BE2C (cell line): ENCODE results near the gene ITIH3.

Experiments used
- DNase-seq: peaks from one replicate; pipeline ENCODE4 v3.0.0-alpha.2; 2020
- H3K27me3 ChIP-seq: fragments of 250-450 bp; sonication (Bioruptor Pico); 2 replicates; pipeline ENCODE4 v1.5.1; 2020; ENCODE audit warnings: mild to moderate bottlenecking
- H3K36me3 ChIP-seq: fragments of 250-450 bp; sonication (Bioruptor Pico); 2 replicates; pipeline ENCODE4 v1.5.1; 2020; ENCODE audit warnings: mild to moderate bottlenecking
- H3K4me1 ChIP-seq: fragments of 250-450 bp; sonication (Bioruptor Pico); 2 replicates; pipeline ENCODE4 v1.5.1; 2020
- H3K4me3 ChIP-seq: 2 replicates; pipeline ENCODE4 v1.5.1; 2011; ENCODE audit warnings: low read depth, low read length
- H3K9me3 ChIP-seq: fragments of 250-450 bp; sonication (Bioruptor Pico); 2 replicates; pipeline ENCODE4 v1.5.1; 2020
- TF ChIP-seq, protein P1 (sequence below): IDR thresholded peaks from 2 replicates; pipeline ENCODE4 v1.5.1; 2012; ENCODE audit warnings: mild to moderate bottlenecking, low read depth, low read length

ITIH3 gene

GRCh38 chr3:52836986-52837385 lies 42.4 kb downstream of the ITIH3 start:
- H3K4me1 ChIP-seq, result peaks cover 3% of the 10 kb centered on the region
- H3K27me3 ChIP-seq, result no peaks in the 10 kb centered on the region
- no peak overlapping the region for H3K4me3 ChIP-seq
- no peaks in the 10 kb centered on the region for H3K36me3 ChIP-seq
- no peaks in the 10 kb centered on the region for H3K9me3 ChIP-seq
- DNase-seq, result no peak
- TF ChIP-seq, protein P1, sequence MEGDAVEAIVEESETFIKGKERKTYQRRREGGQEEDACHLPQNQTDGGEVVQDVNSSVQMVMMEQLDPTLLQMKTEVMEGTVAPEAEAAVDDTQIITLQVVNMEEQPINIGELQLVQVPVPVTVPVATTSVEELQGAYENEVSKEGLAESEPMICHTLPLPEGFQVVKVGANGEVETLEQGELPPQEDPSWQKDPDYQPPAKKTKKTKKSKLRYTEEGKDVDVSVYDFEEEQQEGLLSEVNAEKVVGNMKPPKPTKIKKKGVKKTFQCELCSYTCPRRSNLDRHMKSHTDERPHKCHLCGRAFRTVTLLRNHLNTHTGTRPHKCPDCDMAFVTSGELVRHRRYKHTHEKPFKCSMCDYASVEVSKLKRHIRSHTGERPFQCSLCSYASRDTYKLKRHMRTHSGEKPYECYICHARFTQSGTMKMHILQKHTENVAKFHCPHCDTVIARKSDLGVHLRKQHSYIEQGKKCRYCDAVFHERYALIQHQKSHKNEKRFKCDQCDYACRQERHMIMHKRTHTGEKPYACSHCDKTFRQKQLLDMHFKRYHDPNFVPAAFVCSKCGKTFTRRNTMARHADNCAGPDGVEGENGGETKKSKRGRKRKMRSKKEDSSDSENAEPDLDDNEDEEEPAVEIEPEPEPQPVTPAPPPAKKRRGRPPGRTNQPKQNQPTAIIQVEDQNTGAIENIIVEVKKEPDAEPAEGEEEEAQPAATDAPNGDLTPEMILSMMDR, result no peak

GRCh38 chr3:52838561-52839267 lies 44.1 kb downstream of the ITIH3 start:
- H3K4me1 ChIP-seq, result no peaks in the 10 kb centered on the region
- no peak for DNase-seq
- no peaks in the 10 kb centered on the region for H3K36me3 ChIP-seq
- H3K9me3 ChIP-seq, result no peaks in the 10 kb centered on the region
- no peak overlapping the region for H3K4me3 ChIP-seq
- TF ChIP-seq, protein P1, result no peak
- H3K27me3 ChIP-seq, result no peaks in the 10 kb centered on the region

DNA sequence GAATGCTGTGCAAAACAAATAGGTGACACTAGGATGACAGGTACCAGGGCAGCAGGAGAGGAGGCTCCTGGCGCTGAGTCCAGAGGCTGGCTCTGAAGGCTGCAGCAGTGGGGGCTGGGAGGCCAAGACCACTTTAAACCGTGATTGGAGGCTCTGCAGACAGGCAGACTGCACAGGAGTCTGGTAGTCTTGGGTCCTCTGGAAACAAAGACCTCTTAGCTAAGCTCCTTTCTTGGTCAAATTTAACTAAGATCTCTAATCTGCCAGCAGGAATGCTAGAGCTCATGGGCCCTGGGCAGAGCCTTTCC lies 44.6 kb downstream of the ITIH3 start:
- DNase-seq, result no peak
- TF ChIP-seq, protein P1, result no peak
- no peaks in the 10 kb centered on the region for H3K36me3 ChIP-seq
- no peaks in the 10 kb centered on the region for H3K4me1 ChIP-seq
- no peaks in the 10 kb centered on the region for H3K9me3 ChIP-seq
- H3K27me3 ChIP-seq, result no peaks in the 10 kb centered on the region
- H3K4me3 ChIP-seq, result no peak overlapping the region

GRCh38 chr3:52839892-52840545 lies 45.4 kb downstream of the ITIH3 start:
- no peaks in the 10 kb centered on the region for H3K9me3 ChIP-seq
- no peaks in the 10 kb centered on the region for H3K36me3 ChIP-seq
- H3K4me1 ChIP-seq, result no peaks in the 10 kb centered on the region
- TF ChIP-seq, protein P1, result no peak
- no peaks in the 10 kb centered on the region for H3K27me3 ChIP-seq
- DNase-seq, result no peak
- H3K4me3 ChIP-seq, result no peak overlapping the region

DNA sequence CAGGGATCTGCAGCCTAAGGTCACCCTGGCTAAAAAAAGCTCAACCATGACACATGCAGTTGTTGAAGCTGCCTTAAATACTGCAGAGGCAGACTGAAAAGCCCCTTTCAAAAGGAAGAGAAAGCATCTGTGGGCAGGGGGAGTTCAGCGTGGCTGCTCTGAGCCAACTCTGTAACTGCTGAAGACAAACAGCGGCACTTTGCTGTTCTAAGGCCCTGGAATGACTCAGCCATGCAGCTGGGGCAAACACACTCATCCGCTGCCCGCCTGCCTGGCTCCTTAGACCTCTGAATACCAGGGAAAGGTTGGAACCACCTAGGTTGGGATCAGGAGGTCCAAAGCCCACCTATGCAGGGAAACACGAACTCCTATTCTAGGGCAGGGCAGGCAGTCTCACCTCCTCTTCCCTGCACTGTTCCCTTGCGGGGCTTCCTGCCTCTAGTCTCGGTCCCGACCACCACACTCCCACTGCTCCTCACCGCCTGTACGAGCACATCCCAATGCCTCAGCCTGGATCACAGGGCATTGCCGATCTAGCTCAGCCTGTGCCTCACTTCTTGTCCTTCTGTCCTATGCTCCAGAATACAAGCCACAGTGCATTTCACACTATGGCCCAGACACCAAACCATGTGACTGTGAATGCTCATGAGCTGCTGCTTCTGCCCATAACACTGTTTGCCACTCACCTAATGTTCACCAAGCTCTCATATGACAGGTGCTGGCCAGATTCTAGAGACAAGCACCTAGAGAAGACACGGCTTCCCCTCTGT lies 46.8 kb downstream of the ITIH3 start:
- no peaks in the 10 kb centered on the region for H3K4me1 ChIP-seq
- DNase-seq, result no peak
- H3K27me3 ChIP-seq, result no peaks in the 10 kb centered on the region
- H3K36me3 ChIP-seq, result no peaks in the 10 kb centered on the region
- TF ChIP-seq, protein P1, result no peak
- H3K9me3 ChIP-seq, result no peaks in the 10 kb centered on the region
- no peak overlapping the region for H3K4me3 ChIP-seq

DNA sequence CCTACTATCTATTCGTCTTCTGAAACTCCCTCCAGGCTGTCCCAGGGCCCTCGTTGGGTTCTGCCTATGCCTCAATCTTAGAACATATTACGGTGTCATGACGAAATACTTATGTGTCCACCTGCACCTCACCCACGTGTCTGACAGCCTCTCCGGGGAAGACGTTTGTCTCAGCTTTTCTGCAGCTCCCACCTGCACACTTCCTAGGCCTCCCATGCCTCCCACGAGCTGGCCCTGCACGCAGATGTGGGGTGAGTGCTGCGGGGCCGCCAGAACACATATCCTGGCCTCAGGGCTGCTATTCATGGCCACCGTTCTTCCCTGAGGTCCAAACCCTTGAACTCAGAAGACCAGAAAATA lies 47.4 kb downstream of the ITIH3 start:
- Histone ChIP-seq H3K4me3 (no peak overlapping the region), H3K4me1 (no peaks in the 10 kb centered on the region), H3K9me3 (no peaks in the 10 kb centered on the region), H3K27me3 (no peaks in the 10 kb centered on the region), H3K36me3 (no peaks in the 10 kb centered on the region)
- TF ChIP-seq, protein P1, result no peak
- DNase-seq, result no peak
